NCI-H128 (cell line): ENCODE data around the gene PGK1.

ENCODE experiments used
- DNase-seq: peaks from one replicate; lab custom pipeline; 2025; ENCODE audit not compliant: unreplicated experiment; lab: John Stamatoyannopoulos, UW

Gene PGK1

DNA sequence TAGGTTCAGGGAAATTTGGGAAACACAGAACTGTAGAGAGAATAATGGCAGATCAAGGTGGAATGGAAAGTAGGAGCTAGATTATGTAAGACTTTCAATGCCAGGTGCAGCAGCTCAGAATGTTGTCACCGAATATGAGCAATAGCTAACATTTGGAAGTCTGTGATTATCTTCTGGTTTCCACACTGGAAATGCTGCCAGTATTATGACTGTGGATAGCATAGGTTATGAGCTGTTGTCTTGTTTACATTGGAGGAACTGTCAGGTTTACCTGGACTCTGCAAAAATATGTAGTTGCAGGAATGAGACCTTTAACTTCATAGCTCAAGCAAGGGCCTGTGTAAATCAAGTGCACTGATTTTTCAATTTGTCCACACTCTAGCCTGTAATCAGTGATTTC is 61.4 kb downstream of the PGK1 start:
- no peak for DNase-seq

DNA sequence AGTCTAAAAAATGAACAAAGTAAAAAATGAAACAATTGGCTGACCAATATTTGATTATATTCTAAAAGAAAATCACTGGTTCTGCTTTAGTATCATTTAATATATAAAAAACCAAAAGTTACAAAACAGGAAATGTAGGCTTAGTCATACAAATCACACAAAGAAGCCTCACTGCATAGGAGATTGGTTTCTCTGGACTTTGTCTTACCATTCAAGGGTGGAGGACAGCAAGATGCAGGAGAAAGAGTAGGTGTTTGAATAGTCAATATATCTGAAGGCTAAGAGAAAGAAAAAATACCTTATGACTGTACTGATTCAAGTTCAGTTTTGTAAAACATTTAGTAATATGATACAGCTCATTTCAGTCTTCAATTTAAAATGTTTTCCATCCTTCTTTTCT is 64.0 kb downstream of the PGK1 start:
- no peak for DNase-seq
